Activated CD4-positive, alpha-beta T cell treated with anti-CD3 and anti-CD28 coated beads, Interleukin-10, Interleukin-2, amounts not matched to agents 100 ng/mL and 50 ng/mL, durations not matched to agents 16 hours and 8 hours (primary cell): Measurements from ENCODE around the gene MARCHF3.

Source experiments
- DNase-seq: peaks from one replicate; pipeline ENCODE4 v3.0.0-alpha.2; 2020

MARCHF3 gene

GRCh38 chr5:126981701-126982100 is 48.7 kb downstream of the MARCHF3 start:
- DNase-seq: no peak

- DNase-seq: no peak
Observed at GRCh38 chr5:126981222-126981621, 49.1 kb downstream of the MARCHF3 start.

GRCh38 chr5:126978258-126978657 is 52.1 kb downstream of the MARCHF3 start:
- no peak for DNase-seq

GRCh38 chr5:126976520-126977172 is 53.7 kb downstream of the MARCHF3 start:
- DNase-seq: no peak

- DNase-seq: no peak
Observed at GRCh38 chr5:126975796-126976195, 54.6 kb downstream of the MARCHF3 start.

- DNase-seq: no peak
Observed at GRCh38 chr5:126973193-126973592, 57.2 kb downstream of the MARCHF3 start.

- DNase-seq: peak; percentile 41
Observed at GRCh38 chr5:126972062-126972895, 58.1 kb downstream of the MARCHF3 start.

GRCh38 chr5:126971455-126972031 is 58.8 kb downstream of the MARCHF3 start:
- DNase-seq: no peak

- DNase-seq: no peak
Observed at GRCh38 chr5:126970517-126971017, 59.8 kb downstream of the MARCHF3 start.

GRCh38 chr5:126969548-126969947 is 60.8 kb downstream of the MARCHF3 start:
- DNase-seq: no peak

- no peak for DNase-seq
Observed at GRCh38 chr5:126967808-126968466, 62.4 kb downstream of the MARCHF3 start.

- DNase-seq: no peak
Observed at GRCh38 chr5:126965487-126965886, 64.9 kb downstream of the MARCHF3 start.

- DNase-seq: no peak
Observed at GRCh38 chr5:126965061-126965475, 65.3 kb downstream of the MARCHF3 start.

- no peak for DNase-seq
Observed at GRCh38 chr5:126963822-126964375, 66.5 kb downstream of the MARCHF3 start.

- DNase-seq: no peak
Observed at GRCh38 chr5:126961702-126962101, 68.7 kb downstream of the MARCHF3 start.

GRCh38 chr5:126961128-126961527 is 69.2 kb downstream of the MARCHF3 start:
- DNase-seq: no peak

GRCh38 chr5:126959188-126959587 is 71.2 kb downstream of the MARCHF3 start:
- no peak for DNase-seq

GRCh38 chr5:126956991-126957390 is 73.4 kb downstream of the MARCHF3 start:
- DNase-seq: no peak

GRCh38 chr5:126954981-126955380 is 75.4 kb downstream of the MARCHF3 start:
- no peak for DNase-seq

- DNase-seq: no peak
Observed at GRCh38 chr5:126953640-126954039, 76.7 kb downstream of the MARCHF3 start.

- DNase-seq: no peak
Observed at GRCh38 chr5:126949475-126949874, 80.9 kb downstream of the MARCHF3 start.

GRCh38 chr5:126948453-126948852 is 81.9 kb downstream of the MARCHF3 start:
- DNase-seq: no peak

- DNase-seq: no peak
Observed at GRCh38 chr5:126948011-126948355, 82.4 kb downstream of the MARCHF3 start.
